DMS79 treated with DMSO at 0.1 percent for 48 hours (cell line): ENCODE results near the gene TRPC4.
"Not testable (repeated sequence)": the region's sequence is repeated elsewhere in the genome, so short reads cannot be mapped to it uniquely, and the experiment has no call there.

Experiments
- DNase-seq: peaks from one replicate; lab custom pipeline; 2025; lab: John Stamatoyannopoulos, UW

The TRPC4 gene

DNA sequence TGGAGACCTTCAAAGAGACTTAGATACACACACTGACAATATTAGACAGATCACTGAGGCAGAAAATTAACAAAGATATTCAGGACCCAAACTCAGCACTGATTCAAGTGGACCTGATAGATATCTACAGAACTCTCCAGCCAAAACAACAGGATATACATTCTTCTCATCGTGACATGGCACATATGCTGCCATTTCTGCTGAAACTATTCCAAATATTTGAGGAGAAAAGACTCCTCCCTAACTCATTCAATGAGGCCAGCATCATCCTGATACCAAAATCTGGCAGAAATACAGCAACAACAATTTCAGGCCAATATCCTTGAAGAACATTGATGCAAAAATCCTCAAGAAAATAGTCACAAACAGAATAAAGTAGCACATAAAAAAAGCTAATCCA is 53.3 kb downstream of the TRPC4 start:
- DNase-seq, result no peak

DNA sequence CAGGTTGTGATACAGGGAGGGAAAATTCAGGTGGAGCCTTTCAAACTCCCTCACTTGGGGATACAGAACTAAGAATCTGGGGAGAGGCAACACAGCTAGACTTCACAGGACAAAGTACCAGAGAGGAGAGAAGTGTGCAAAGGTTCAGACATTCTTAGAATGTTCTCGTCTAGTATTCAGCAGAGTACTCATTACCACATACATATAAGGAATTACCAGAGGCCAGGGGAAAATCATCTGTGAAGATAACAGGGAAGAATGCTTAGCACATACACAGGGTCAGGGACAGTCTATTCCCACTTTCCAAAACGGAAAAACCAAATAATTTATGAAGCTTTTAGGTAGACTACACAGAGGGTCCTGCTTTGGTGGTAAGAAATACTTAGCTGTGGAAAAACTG is 58.1 kb downstream of the TRPC4 start:
- no peak for DNase-seq

DNA sequence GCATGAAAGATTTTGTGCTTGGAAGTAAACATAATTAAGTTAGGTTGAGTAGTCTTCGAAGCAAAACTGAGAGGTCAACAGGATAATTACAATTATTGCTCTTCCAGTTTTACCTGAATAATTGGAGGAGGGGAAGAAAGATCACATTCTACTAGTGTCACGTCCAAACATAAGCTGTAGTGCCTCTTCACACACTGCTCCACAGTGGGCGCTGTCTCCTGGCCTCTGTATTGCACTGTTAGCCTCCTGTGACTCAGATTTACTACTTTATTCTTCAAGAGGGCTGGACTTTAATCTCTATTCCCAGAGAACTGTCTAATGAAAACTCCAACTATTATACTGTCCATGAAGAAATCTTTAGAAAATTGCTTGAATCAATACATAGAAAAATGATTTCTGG is 62.9 kb downstream of the TRPC4 start:
- DNase-seq, result no peak

DNA sequence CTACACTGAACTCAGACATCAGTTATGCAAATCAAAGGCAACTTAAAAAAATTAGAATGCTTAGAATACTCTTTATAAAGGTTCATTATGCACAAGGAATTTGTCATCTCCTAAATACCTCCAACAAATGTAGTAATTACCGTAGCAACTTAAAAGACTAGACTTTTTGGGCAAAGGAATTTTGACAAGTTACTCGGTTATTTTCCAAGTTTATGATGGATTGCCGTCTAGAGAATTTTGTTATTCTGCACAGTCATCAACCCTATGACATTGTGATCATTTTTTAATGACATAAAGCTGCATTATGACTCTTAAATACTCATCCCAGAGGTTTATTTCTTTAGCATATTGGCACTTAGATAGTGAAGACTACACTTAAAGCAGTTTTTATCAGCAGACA is 71.9 kb downstream of the TRPC4 start:
- DNase-seq, result no peak

DNA sequence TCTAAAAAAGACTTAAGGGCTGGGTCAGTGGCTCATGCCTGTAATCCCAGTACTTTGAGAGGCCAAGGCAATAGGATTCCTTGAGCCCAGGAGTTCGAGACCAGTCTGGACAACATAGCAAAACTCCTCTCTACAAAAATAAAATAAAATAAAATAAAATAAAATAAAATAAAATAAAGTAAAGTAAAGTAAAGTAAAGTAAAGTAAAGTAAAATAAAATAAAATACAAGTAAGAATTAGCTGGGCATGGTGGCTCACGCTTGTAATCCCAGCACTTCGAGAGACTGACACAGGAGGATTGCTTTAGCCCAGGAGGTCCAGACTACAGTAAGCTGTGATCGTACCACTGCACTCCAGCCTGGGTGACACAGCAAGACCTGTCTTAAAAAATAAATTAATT is 72.8 kb downstream of the TRPC4 start:
- DNase-seq, result not testable (repeated sequence)

DNA sequence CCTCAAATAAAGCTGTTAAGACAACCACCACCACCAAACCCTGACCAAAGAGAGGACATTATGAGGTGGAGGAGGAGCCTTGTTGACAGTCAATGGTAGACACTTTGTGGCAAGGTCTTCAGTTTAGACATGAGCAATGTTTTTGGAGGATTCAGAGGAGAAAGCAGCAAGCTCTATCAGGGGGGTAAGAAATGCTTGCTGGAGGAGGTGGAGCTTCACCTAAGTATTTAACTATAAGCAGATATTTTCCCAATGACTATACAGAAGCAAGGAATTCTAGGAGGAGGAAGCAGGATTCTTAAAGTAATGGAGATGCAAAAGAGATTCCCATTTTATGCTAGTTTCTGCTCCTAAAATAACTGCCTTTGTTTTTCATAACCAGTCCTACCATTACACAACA is 74.2 kb downstream of the TRPC4 start:
- no peak for DNase-seq

DNA sequence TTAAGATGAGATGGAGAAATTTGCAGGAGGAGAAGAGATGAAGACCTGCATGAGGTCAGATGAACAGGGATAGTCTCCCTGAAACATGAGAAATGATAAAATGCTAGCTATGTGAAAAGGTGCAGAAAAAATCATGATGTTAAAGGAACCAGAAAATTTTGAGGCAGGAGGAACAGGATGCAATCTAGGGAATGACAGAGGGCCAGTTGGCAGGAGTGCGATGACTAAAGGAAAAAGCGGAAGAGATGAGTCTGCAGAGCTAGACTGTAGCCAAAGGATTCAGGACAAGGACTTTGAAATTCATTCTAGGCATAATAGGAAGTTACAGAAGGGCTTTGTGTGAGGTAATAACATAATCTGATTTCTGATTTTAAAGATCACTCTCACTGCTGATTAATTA is 77.9 kb downstream of the TRPC4 start:
- DNase-seq, result no peak

DNA sequence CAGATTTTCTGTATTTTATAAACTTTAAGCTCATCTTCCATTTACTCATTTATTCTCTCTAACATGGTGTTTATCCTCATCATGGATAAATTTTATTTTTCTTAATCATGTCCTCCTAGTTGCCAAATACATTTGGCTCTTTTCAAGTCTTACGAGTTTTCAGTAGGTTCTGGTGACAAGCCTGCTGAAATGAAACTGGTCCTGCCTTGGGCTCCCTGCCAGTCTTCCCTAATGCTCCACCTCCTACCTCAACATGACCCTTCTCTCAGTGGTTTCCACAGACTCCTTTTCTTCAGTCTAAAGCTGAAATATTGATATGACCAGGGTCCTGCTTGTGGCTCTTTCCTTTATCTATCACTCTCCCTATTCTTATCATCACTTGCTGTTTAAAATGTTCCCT is 81.2 kb downstream of the TRPC4 start:
- no peak for DNase-seq

DNA sequence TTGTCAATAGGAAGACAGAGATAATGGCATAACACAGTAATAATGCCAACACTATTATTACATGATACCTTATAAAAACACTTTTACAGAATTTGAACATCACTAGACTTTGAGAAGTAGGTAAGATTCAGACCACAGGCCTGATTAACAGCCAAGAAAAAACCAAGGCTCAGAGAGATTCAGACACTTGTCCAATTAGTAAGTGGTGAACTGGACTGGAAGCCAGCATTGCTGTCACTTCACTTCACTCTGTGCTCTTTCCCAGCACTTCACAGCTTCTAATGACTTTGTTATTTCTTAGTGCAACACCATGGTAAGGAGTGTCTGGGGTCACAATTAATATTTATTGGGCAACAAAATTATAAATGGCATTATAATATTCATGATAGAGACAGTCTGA is 91.9 kb downstream of the TRPC4 start:
- DNase-seq, result no peak

DNA sequence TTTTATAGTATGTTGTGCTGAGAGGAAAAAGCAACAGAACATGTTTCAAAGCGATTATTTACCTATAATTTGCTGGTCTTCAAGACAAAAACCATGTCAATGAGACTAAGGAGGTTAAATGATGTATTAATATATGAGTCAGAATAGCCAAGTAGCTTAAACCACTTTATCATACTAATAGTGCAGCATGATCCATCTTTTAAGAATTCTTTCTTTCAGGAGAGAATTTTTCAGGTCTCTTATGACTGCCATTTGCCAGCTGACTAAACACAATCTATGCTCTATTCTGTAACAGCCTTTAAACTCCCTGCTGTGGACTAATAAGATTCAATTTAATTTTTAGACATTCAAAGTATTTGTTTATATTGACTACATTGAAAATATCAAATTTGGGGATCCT is 93.7 kb downstream of the TRPC4 start:
- DNase-seq, result no peak

DNA sequence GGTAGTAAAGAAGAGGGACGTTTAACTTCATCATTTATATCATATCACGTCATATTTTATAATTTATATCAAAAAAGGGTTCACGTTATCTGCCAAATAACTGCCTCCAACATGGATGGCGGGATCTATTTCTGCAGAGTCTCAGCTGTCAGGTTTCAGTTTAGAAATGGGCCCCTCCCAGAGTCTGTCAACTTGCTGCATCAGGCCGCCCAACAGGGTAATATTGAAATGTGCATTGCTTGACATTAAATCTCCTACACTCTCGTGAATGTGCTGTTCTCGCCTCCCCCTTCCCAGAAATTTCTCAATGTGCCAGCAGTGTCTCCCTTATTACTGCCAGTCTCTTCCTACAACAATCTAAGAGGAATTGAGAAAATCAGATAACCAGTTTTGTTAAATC is 96.9 kb downstream of the TRPC4 start:
- DNase-seq, result no peak

DNA sequence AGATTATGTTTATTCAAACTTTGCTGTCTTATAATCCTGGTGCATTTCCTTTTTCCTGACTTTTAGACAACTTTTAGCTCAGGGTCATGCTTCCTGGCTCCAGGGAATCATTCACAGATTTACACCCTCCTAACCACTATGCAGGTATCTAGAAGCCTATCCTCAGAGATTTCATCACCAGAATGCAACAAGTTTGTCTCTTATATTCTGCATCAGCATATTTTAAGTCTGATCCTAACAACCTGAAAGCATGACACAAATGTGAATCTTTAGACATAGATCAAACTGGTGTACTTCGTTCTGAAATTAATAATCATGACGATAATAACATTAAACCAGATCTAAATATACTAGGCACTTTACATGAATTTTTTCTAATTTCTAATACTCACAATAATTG is 100.0 kb downstream of the TRPC4 start:
- DNase-seq, result no peak

DNA sequence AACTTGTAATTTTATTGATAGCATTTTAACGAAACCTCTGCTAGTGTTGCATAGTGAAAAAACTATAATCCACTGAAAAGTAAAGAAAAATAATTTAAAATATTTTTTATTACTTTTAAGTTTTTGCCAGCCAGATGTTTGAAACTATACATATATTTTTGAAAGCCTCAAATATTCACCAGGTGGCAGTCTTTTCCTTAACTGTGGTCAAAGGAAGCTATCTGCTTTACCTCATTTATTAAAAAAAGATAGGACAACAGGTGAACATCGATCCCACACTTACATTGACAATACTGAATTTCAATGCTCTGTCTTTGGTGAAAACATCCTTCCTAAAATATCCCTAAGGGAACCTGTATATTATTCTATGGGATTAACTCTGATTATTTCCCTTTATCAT is 100.5 kb downstream of the TRPC4 start:
- no peak for DNase-seq

DNA sequence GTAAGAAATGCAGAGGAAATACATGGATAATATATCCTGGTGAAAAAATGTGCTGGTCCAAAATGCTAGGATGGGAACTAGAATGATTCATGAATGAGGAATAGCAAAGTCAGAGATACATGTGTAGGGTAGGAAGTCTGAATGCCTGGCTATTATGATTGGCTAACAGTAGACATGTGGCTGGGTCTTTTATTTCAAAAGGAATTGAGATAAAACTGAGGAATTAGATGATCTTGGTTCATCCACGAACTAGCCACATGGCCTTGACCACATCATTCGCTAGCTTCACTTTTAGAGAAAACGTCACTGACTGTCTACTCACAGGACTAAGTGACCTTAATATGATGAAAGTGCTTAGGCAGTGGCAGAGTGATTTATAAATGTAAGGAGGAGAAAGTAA is 103.1 kb downstream of the TRPC4 start:
- no peak for DNase-seq

DNA sequence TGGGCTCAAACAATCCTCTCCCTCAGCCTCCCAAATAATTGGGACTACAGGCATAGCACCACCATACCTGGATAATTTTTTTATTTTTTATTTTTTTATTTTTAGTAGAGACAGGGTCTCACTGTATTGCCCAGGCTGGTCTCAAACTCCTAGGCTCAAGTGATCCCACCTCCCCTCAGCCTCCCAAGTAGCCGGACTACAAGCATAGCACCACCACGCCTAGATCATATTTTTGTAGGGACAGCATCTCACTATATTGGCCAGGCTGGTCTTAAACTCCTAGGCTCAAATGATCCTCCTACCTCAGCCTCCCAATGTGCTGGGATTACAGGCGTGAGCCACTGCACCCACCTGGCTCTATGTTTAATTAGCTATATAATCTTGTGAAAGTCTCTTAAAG is 114.2 kb downstream of the TRPC4 start:
- DNase-seq, result no peak

DNA sequence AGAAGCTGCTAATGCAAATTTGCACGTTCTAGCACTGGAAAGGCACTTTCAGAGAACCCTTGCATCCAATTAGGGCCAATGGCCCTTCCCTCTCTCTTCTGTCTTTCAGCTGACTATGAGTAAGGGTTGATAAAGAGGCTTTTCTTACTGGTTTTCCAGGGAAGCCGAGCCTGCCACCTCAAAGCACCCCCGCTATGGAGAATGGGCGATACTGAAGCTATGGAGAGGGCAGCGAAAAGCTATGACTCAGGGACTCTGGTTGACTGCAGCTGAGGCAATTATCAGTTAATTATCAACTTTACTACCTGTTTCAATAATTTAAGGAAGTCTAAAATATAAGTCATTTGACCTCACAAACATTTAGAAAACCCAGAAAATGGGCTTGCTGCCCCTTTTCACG is 115.8 kb downstream of the TRPC4 start:
- no peak for DNase-seq

DNA sequence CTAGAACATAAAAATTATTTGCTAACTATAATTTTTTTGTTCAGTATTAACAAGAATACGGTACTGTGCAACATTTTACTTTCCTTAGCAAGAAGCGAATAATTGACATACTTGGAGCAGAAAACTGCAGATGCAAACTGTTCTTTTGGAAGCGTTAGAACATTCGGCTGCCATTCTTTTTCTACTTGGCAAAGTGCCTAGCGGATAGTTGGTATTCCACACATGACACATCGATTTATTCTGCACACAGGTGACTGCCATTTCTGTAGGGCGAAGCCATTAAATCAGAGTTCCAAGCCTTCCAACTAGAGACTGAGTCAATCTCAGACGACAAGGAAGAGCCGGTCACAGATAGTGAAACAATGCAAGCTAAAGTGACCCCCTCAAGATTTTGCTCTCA is 117.4 kb downstream of the TRPC4 start:
- no peak for DNase-seq

DNA sequence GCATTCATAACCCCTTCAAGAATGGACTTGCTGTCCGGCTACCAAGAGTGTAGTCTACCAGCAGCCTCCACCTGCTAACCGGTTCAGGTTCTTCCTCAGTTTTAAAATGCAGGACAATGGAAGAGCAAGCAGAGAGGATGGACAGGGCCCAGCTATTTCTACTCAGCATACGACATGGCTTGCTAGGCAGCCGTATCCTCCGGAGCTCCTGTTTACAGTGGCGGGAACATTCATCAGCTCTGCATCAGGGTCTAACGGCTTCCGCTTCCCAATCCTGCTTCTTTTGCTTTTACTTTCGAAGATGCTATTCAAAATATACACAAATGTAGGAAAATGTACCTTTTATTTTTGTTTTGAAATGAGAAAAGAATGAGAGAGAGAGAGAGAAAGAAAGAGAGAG is 118.5 kb downstream of the TRPC4 start:
- no peak for DNase-seq

DNA sequence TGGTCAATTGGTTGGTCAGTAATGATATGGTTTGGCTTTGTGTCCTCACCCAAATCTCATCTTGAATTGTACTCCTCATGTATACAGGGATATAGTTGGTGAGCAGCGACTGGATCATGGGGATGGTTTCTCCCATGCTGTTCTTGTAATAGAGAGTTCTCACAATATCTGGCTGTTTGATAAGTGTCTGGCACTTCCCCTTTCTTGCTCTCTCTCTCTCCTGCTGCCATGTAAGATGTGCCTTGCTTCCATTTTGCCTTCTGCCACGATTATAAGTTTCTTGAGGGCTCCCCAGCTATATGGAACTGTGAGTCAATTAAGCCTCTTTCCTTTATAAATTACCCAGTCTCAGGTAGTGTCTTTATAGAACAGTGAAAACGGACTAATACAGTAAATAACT is 120.7 kb downstream of the TRPC4 start:
- no peak for DNase-seq

DNA sequence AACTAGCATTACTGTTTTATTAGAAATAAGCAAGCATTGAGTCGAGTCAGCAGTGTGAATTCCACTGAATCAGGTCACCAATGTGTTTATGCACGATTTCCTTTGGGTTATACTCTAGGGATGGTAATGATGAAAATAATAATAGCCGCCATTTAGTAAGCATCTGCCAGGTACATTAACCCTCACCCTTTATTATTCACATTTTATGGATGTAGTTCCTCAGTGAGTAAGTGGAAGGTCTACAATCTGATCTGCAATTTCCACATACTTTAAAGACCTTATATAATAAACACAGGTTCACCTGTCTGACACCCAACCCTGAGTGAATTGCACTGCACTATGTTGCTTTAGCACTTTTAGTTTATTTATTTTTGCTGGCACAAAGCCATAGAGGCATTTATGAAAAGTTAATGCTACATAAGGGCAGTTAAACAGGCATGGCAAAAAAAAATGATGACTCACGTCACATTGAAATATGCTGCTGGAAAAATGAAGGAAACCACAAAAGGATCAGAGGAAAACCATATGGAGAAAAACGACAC is 122.4 kb downstream of the TRPC4 start:
- DNase-seq, result peak; percentile 27

DNA sequence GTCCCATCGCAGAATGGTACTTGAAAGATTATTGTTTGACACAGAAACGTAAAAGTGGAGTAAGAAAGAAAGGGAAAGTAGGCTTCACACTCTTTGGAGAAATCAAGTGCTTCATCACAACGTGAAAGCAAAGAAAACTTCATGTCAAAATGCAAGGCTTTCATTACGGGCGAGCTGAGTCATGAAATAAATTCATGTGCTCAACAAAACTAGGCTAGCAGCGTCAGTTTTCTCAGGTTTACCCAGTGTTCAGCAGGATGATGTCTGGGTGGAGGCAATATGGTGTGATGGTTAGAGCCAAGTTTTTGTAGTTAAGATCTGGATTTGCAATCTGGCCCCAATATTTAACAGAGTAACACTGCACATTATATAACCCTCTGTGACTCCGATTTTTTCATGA is 128.0 kb downstream of the TRPC4 start:
- no peak for DNase-seq

DNA sequence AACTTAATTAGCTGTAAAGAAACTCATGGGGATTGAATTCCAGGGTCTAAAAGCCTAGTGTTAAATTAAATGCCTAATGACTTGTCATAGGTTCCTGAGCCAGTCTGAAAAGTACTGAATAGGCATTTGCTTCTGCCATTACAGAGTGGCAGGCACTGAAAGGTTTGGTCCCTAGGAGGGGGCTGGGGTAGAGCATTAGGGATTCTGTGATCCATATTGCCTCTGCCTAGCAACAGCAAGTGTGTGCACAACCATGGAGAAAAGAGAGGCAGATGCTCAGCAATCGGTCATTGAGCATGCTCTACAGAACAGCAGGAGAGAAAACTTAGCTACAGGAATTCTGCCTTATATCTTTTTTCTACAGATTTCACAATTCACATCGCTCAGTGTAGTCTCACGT is 133.5 kb downstream of the TRPC4 start:
- no peak for DNase-seq

DNA sequence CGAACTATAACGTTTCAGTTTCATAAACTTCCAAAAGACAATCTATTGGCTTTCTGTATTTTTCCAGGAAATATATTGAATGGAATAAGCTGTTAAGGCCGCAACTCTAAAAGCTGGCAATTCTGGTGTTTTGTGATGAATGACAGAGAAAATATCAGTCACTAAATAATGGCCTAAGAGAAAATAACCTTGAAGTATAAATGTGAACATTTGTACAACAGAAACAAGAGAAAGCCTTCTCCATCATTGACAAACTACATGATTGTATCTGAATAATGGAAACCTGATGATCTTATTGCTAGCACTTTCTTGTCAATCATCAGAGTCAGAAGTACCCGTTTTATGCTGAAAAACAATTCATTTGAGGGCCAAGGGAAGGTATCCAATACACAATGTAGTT is 134.3 kb downstream of the TRPC4 start:
- DNase-seq, result no peak

DNA sequence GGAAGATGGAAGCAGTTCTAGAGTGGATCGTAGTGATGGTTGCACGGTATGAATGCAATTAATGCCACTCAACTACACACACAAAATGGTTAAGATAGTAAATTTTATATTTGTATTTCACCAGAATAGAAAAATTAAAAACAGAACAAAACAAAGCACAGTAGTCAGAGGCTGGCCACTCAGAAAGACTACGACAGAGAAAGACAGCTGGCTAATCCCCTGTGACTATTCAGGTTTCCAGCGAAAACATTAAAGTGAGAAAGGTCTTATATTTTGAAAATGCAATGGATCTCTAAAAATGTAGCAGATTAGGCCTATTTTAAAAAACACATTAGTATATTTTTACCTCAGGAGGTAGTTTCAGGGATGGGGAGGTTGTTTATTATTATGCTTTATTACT is 139.7 kb downstream of the TRPC4 start:
- DNase-seq, result no peak
